ENCODE data around the gene NUDT6.
"Not testable (repeated sequence)": the region's sequence is repeated elsewhere in the genome, so short reads cannot be mapped to it uniquely, and the experiment has no call there.

The NUDT6 gene

DNA sequence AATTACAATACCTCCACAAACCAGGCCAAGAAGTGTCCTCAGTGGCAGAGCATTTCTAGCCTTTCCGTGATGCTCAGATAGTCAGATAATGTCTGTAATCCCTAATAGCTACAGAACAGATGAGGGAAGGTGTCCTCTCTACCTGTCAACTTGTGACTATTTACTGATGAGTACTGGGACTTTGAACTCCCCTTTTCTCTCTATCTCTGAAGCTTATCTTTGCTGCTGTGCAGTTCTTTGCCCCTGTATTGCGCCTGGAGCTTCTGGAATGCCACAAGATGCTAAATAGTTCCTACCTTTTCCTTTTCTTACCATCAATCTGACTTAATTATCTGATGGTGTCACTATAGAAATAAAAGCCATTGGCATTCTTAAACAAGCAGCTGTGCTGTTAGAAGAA lies 65.2 kb downstream of the NUDT6 start:
- Histone ChIP-seq H3K4me2 (no peak overlapping the region), H3K4me3 (IDR thresholded peaks at IDR 0.05; ENCODE audit: insufficient read depth, low read depth, low read length) (no peak overlapping the region), H3K79me2 (ENCODE audit: insufficient read depth, low read depth) (0 out of 2 replicates have a peak, but pooled peaks cover 3% of the 10 kb centered on the region), H2AFZ (ENCODE audit: low read depth) (no peak overlapping the region), H3K9ac (no peak overlapping the region), H3K27ac (no peak overlapping the region), H4K20me1 (ENCODE audit: insufficient read depth) (no peaks in the 10 kb centered on the region), H3K36me3 (ENCODE audit: insufficient read depth) (no peaks in the 10 kb centered on the region), H3K27me3 (ENCODE audit: insufficient read depth, low read depth) (no peaks in the 10 kb centered on the region), H3K4me1 (ENCODE audit: low read depth, poor library complexity, severe bottlenecking) (peaks cover 2% of the 10 kb centered on the region)
- TF ChIP-seq, protein P1, sequence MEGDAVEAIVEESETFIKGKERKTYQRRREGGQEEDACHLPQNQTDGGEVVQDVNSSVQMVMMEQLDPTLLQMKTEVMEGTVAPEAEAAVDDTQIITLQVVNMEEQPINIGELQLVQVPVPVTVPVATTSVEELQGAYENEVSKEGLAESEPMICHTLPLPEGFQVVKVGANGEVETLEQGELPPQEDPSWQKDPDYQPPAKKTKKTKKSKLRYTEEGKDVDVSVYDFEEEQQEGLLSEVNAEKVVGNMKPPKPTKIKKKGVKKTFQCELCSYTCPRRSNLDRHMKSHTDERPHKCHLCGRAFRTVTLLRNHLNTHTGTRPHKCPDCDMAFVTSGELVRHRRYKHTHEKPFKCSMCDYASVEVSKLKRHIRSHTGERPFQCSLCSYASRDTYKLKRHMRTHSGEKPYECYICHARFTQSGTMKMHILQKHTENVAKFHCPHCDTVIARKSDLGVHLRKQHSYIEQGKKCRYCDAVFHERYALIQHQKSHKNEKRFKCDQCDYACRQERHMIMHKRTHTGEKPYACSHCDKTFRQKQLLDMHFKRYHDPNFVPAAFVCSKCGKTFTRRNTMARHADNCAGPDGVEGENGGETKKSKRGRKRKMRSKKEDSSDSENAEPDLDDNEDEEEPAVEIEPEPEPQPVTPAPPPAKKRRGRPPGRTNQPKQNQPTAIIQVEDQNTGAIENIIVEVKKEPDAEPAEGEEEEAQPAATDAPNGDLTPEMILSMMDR (conservative IDR thresholded peaks at IDR 0.05; ENCODE audit: low read depth, low read length), result no peak

- Histone ChIP-seq H3K27ac (no peak overlapping the region), H3K36me3 (ENCODE audit: insufficient read depth) (no peaks in the 10 kb centered on the region), H4K20me1 (ENCODE audit: insufficient read depth) (no peaks in the 10 kb centered on the region; the same call in 1 of the 2 replicates), H3K9ac (no peak overlapping the region), H3K4me2 (no peak overlapping the region), H3K4me1 (ENCODE audit: low read depth, poor library complexity, severe bottlenecking) (peaks cover 15% of the 10 kb centered on the region), H3K4me3 (IDR thresholded peaks at IDR 0.05; ENCODE audit: insufficient read depth, low read depth, low read length) (no peak overlapping the region), H3K27me3 (ENCODE audit: insufficient read depth, low read depth) (no peaks in the 10 kb centered on the region), H3K79me2 (ENCODE audit: insufficient read depth, low read depth) (no peaks in the 10 kb centered on the region), H2AFZ (ENCODE audit: low read depth) (no peak overlapping the region)
- TF ChIP-seq, protein P1 (conservative IDR thresholded peaks at IDR 0.05; ENCODE audit: low read depth, low read length), result no peak
These were observed 67.0 kb downstream of the NUDT6 start for GRCh38 chr4:122855353-122855890.

- Histone ChIP-seq H3K9ac (no peak overlapping the region), H3K27ac (no peak overlapping the region), H3K4me2 (no peak overlapping the region), H3K4me3 (IDR thresholded peaks at IDR 0.05; ENCODE audit: insufficient read depth, low read depth, low read length) (no peak overlapping the region), H3K4me1 (ENCODE audit: low read depth, poor library complexity, severe bottlenecking) (peaks cover 15% of the 10 kb centered on the region), H3K27me3 (ENCODE audit: insufficient read depth, low read depth) (no peaks in the 10 kb centered on the region), H3K36me3 (ENCODE audit: insufficient read depth) (no peaks in the 10 kb centered on the region), H3K79me2 (ENCODE audit: insufficient read depth, low read depth) (no peaks in the 10 kb centered on the region), H4K20me1 (ENCODE audit: insufficient read depth) (no peaks in the 10 kb centered on the region; the same call in 1 of the 2 replicates), H2AFZ (ENCODE audit: low read depth) (no peak overlapping the region)
- TF ChIP-seq, protein P1 (conservative IDR thresholded peaks at IDR 0.05; ENCODE audit: low read depth, low read length), result no peak
These were observed 67.7 kb downstream of the NUDT6 start for GRCh38 chr4:122854447-122855352.

- no peaks in the 10 kb centered on the region for H3K36me3 ChIP-seq (ENCODE audit: insufficient read depth)
- TF ChIP-seq, protein P1 (conservative IDR thresholded peaks at IDR 0.05; ENCODE audit: low read depth, low read length), result no peak
These were observed 70.8 kb downstream of the NUDT6 start for GRCh38 chr4:122851568-122851967.

GRCh38 chr4:122849789-122850188 lies 72.6 kb downstream of the NUDT6 start:
- H3K4me1 ChIP-seq (ENCODE audit: low read depth, poor library complexity, severe bottlenecking), result peaks cover 12% of the 10 kb centered on the region
- H3K4me3 ChIP-seq (IDR thresholded peaks at IDR 0.05; ENCODE audit: insufficient read depth, low read depth, low read length); H3K27me3 ChIP-seq (ENCODE audit: insufficient read depth, low read depth); H3K36me3 ChIP-seq (ENCODE audit: insufficient read depth); H4K20me1 ChIP-seq (ENCODE audit: insufficient read depth); H3K79me2 ChIP-seq (ENCODE audit: insufficient read depth, low read depth); H3K27ac ChIP-seq; H2AFZ ChIP-seq (ENCODE audit: low read depth); H3K4me2 ChIP-seq; H3K9ac ChIP-seq: not testable (repeated sequence)

More at GRCh38 chr4:122851568-122851967, 70.8 kb downstream of the NUDT6 start:
- Histone ChIP-seq H3K27ac (no peak overlapping the region), H3K9ac (no peak overlapping the region), H3K4me3 (IDR thresholded peaks at IDR 0.05; ENCODE audit: insufficient read depth, low read depth, low read length) (no peak overlapping the region), H3K4me2 (no peak overlapping the region), H3K79me2 (ENCODE audit: insufficient read depth, low read depth) (no peaks in the 10 kb centered on the region), H3K4me1 (ENCODE audit: low read depth, poor library complexity, severe bottlenecking) (peaks cover 15% of the 10 kb centered on the region), H4K20me1 (ENCODE audit: insufficient read depth) (no peaks in the 10 kb centered on the region; the same call in 1 of the 2 replicates), H3K27me3 (ENCODE audit: insufficient read depth, low read depth) (no peaks in the 10 kb centered on the region), H2AFZ (ENCODE audit: low read depth) (no peak overlapping the region)
